HG02973 (cell line): ENCODE measurements around the gene DNAJC13.
"Not testable (repeated sequence)": the region's sequence is repeated elsewhere in the genome, so short reads cannot be mapped to it uniquely, and the experiment has no call there.

Source experiments
- ATAC-seq: cut with Tn5 transposase; IDR thresholded peaks from one replicate; pipeline ENCODE4 v1.9.1; 2021; ENCODE audit warnings: moderate library complexity; ENCODE audit not compliant: unreplicated experiment

DNAJC13 gene

GRCh38 chr3:132542577-132542976, 125.3 kb downstream of the DNAJC13 start:
- no peak for ATAC-seq

DNA sequence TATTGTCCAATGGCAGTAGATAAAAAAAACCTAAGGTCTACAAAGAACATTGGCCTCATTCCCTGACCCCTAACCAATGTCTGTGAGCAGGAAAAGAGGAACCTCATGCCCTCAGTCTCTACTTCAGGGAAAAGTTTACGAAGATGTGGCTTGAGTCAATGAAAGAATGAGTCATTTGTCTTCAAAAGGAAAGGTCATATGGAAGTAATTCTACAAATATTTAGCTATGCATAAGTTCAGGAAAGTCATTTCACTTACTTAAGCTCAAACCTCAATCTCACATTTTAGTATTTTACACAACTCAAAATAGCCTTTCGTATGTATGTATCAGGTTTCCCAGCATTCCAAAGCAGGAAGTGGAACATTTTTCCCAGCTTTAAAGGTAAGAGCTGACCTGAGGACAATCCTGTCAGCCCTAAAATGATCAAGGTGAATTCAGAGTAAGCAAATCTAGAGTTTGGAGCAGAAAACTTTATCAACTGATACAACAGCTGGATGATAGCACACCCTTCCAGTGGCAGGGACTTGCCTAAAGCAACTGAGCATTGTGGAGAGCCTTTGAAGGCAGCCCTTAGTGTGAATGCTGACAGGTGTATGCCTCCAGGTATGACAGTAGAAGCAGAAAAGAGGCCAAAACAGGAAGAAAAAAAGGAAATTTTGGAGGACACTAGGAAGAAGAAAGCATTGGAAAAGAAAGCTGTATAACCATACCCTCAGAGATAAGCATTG, 125.9 kb downstream of the DNAJC13 start:
- no peak for ATAC-seq

DNA sequence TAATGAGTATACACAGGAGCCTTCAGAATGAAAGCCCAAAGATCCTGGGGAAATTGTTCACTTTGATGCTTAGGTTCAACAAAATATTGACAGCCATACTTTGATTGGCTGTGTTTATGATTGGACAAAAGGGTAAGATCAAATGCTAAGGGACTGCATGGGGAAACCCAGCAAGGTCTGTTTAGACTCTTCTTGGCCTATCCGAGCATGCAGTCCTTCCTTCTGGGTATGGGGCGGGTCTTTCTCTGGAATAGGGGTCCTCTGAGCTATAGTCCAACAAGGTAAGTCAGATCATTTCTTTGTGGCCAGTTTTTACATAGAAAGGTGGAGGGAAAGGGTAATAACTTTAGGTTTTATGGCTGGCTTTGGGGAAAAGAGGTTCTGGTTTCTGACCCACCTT, 126.8 kb downstream of the DNAJC13 start:
- no peak for ATAC-seq

GRCh38 chr3:132545471-132545870, 128.2 kb downstream of the DNAJC13 start:
- ATAC-seq = no peak

GRCh38 chr3:132549169-132549568, 131.9 kb downstream of the DNAJC13 start:
- no peak for ATAC-seq

DNA sequence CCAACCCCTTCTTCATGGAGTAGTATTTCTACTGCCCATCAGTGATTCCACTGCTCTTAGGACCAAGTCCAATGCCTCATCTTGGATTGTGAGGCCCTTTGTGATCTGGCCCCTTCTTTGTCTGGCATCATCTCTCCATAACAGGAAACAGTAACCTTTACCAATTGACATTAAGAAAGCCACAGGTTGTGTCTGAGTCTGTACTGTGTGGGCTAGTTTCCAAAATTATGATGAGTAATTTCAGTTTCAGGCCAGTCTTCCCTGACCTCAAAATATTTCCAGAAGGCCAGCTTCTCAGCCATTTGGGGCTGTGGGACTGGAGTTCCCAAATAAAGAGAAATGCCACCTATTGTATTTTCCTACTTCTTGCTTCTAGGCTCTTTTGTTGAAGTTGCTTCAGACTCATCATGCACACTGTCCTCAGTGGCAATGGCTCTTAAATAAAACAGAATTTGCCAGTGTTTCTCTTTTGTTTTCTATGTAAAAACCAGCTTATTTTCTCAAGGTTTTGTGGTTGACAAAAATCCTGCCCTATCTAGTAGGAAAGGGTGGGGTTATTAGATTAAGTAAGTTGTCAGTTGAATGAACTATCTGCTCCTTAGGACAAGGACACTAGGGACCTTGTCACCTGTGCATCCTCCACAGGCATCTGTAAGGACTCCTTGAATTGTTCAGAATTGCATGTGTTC, 132.7 kb downstream of the DNAJC13 start:
- ATAC-seq = peak; percentile 73

DNA sequence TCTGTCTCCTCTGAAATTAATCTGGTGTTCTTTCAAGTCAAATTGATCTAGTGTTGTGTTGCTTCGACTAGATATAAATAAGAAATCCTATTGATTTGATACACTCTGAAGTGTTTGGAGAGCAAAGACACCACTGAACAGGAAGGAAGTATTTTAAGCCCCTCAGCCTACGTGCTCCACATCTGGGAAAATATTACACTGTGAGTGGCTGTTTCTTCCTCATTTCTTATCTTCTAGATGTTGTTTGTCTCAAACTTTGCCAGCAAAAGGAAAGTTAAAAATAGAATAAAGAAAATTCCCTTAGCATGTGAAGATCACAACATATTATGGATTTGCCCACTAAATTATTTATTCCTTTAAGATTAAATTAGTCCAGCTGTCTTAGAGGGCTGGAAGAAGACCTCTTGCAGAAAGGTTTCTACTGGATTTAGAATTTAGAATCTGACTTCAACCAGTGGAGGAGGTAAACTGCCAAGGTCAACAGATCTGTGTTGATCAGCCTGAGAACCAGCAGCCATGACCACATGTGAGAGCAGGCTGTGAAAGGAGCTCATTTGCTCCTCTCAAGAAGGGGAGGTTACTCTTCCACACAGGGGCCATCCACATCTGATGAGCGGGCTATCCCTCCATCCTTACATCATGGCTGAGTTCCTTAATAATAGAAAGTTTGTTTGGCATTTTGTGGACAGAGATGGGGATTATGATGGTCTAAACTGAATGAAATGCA, 133.4 kb downstream of the DNAJC13 start:
- no peak for ATAC-seq

- ATAC-seq = no peak
Measured at GRCh38 chr3:132553826-132554225, 136.5 kb downstream of the DNAJC13 start.

DNA sequence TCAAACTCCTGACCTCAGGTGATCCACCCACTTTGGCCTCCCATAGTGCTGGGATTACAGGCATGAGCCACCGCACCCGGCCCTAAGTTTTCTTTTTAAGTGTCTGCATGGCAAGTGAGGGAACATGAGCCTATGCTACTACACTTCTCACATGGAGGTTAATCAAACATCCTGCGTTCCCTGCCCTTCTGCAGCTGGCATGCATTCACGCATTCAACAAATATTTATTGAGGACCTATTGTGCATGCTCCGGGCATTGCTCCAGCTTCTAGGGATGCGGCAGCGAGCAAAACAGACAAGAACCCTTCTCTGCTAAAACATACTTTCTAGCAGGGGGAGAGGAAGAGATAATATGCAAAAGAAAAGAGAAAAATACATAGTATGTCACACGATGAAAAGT, 137.1 kb downstream of the DNAJC13 start:
- ATAC-seq = no peak

DNA sequence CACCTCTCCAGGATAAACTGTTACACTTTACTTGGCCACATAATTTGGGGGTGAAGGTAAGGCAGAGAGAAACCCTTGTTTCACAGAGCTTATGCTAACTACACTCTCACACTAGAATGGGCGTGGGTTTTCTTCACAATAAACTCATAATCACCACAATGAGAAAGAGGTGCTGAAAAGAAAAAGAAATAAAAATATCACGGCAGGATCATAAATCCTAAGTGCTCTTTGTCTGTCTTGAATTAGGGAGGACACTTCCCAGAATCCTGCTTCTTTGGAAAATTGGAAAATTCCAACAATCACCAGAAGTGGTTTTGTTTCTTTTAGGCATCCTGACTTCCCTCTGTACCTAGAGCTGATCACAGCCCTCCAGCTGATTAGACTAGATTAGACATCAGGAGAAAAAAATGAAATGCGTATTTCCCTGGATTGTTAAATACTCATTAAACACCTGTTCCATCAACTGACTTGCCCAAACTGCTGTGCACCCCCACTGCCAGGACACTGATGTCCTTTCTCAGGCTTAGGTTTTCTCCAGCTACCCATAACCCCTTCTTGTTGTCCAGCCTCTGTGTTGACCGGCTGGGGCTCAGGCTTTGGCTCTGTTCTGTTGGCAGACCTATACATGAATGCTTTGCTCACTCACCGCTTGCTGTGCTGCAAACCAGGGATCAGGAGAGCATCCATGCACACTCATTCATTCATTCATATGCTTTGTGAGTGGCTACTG, 138.2 kb downstream of the DNAJC13 start:
- no peak for ATAC-seq

DNA sequence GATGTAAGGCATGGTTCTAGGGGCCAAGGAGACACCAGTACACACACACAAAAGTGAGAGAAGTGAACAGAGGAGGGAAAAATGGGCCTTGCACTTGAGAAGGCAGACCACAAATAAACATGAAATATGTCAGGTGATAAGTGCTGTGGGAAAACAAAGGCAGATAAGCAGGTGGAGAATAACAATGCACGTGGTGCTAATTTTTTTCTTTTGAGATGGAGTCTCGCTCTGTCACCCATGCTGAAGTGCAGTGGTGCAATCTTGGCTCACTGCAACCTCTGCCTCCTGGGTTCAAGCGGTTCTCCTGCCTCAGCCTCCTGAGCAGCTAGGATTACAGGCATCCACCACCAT, 138.7 kb downstream of the DNAJC13 start:
- not testable (repeated sequence) for ATAC-seq

DNA sequence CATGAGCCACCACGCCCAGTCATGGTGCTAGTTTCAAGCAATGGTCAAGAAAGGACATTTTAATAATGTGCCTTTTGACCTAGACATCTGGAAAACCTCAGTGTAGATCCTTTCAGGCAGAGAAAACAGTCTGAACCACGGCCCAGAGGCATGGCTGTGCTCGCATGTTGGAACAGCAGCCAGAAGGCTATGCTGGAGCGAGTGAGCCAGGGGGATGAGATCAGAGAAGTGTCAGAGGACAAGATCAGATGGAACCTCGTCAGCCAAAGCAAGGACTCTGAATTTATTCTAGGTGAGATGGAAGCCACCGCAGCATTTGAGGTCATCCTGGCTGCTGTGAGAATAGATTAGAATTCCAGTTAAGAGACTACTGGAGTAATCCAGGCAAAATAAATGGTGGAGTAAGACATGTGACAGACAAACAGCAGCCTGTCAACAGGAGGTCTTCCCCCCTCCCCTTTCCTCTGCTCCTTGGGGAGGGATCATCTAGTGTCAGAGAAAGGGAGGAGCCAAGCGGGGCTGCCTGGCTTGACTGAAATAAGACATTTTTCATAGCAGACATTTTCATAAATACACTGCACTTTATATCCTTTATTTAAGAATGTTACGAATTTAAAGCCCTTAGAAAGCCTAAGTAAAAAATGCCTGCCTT, 139.3 kb downstream of the DNAJC13 start:
- no peak for ATAC-seq

DNA sequence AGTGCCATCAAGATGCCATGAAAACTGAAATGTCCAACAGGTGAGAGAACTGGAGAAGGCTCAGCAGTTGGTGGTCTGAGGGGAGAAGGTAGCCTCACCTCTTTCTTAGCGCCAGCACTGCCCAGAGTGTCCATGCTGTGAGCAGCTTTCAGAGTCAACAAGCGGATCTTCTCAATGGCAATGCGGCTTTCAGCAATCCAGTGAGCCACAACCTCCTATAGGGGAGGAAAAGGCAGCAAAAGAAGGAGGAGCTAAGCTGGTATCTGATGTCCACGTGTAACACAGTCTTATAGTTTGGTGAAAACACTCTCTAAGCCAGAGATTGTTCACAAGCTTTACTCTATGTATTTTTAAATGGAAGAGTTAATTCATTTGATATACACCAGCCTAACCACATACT, 143.7 kb downstream of the DNAJC13 start:
- no peak for ATAC-seq

DNA sequence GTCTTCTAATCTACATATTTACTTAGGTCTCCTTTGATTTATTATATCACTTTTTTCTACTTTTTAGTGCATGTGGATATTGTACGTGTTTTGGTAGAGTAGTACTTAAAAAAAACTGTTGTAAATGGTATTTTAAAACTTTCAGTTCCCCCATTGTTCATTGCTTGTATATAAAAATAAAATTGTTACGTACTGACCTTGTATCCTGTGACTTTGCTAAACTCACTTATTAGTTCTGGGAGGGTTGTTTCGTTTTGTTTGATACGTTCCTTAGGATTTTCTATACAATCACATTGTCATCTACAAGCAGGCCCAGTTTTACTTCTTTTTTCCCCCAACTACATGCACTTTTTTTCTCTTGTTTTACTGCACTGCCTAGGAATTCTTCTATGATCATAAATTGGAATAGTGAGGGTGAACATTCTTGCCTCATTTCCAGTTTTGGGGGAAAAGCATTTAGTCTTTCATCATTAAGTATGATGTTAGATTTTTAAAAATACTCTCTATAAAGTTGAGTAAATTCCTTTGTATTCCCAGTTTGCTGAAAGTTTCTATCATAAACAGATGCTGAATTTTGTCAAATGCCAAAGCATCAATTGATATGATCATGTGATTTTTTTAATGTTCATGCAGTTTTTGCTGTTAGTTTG, 146.2 kb downstream of the DNAJC13 start:
- ATAC-seq = no peak

GRCh38 chr3:132564070-132564465, 146.8 kb downstream of the DNAJC13 start:
- ATAC-seq = no peak

- no peak for ATAC-seq
Measured at GRCh38 chr3:132568422-132568821, 151.1 kb downstream of the DNAJC13 start.

DNA sequence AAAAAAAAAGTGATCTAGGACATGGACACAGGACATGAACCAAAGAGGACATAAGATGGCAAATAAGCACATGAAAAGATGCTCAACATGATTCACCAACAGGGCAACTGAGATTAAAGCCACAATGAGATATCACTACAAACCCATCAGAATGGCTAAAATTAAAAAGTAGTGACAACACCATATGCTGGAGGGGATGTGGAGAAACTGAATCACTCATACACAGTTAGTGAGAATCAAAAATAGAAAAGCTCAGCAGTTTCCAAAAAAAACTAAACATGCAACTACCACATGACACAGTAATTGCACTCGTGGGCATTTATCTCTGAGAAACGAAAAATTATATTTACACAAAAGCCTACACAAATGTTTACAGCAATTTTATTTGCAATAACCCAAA, 151.9 kb downstream of the DNAJC13 start:
- no peak for ATAC-seq

GRCh38 chr3:132569580-132569979, 152.3 kb downstream of the DNAJC13 start:
- no peak for ATAC-seq

GRCh38 chr3:132570016-132570415, 152.7 kb downstream of the DNAJC13 start:
- no peak for ATAC-seq

DNA sequence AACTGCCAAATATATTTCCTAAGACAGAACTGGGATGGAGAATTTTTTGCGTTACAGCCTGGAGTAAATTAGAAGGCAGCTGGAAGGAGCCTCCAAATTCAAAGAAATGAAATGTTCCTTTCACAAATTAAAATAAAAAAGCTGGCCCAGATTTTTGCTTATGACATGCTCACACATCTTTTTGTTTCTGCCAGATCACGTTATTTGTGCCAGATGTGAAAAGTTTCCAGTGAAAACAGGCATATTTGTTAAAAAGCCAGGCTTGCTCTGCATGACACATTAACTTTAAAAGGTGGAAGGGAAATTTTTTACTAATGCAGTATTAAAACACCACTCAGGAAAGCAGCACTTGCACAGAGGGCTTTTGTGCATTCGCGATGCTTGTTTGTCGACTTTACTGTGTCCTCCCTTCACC, 156.5 kb downstream of the DNAJC13 start:
- no peak for ATAC-seq
